Large intestine (tissue), 3 donors: ENCODE results near the gene UPB1. TPM values are rescaled to one million over a fixed set of nuclear protein-coding genes. Genes with fewer than 3 reads are reported as not detected.
"Not testable (repeated sequence)": the region's sequence is repeated elsewhere in the genome, so short reads cannot be mapped to it uniquely, and the experiment has no call there.

Experiments used
- DNase-seq, 2 donors: peaks; one replicate each; pipeline versions ENCODE4 v3.0.0 to v3.0.0-alpha.2; 2013
- H3K27ac ChIP-seq: one replicate; pipeline ENCODE4 v1.5.1; 2013; ENCODE audit warnings: low read length
- H3K27me3 ChIP-seq: 2 replicates; pipeline ENCODE4 v1.6.1; 2013; ENCODE audit warnings: low read length; ENCODE audit not compliant: control insufficient read depth, insufficient read depth
- H3K36me3 ChIP-seq: 2 replicates; pipeline ENCODE4 v1.6.1; 2013; ENCODE audit warnings: low read length; ENCODE audit not compliant: control insufficient read depth, insufficient read depth
- H3K4me1 ChIP-seq: one replicate; pipeline ENCODE4 v1.6.1; 2013; ENCODE audit warnings: low read length; ENCODE audit not compliant: control insufficient read depth, insufficient read depth
- H3K4me3 ChIP-seq: one replicate; pipeline ENCODE4 v1.5.1; 2013; ENCODE audit warnings: low read length
- H3K9me3 ChIP-seq: one replicate; pipeline ENCODE4 v1.6.1; 2013; ENCODE audit warnings: mild to moderate bottlenecking, low read depth, low read length, moderate library complexity; ENCODE audit not compliant: control insufficient read depth
- WGBS: methylation state at CpG from one replicate; pipeline ENCODE4 v1.1.5; 2013; ENCODE audit warnings: low lambda C conversion rate; ENCODE audit not compliant: insufficient coverage; 5-methylcytosine and 5-hydroxymethylcytosine counted together
- polyA plus RNA-seq: library from polyadenylated mRNA; unstranded; fragments of 120-200 nt; gene quantifications from one replicate; pipeline ENCODE4 v1.2.1, GENCODE V29; 2013

UPB1 gene
- polyA plus RNA-seq, 1 donor = 12.2 TPM

DNA sequence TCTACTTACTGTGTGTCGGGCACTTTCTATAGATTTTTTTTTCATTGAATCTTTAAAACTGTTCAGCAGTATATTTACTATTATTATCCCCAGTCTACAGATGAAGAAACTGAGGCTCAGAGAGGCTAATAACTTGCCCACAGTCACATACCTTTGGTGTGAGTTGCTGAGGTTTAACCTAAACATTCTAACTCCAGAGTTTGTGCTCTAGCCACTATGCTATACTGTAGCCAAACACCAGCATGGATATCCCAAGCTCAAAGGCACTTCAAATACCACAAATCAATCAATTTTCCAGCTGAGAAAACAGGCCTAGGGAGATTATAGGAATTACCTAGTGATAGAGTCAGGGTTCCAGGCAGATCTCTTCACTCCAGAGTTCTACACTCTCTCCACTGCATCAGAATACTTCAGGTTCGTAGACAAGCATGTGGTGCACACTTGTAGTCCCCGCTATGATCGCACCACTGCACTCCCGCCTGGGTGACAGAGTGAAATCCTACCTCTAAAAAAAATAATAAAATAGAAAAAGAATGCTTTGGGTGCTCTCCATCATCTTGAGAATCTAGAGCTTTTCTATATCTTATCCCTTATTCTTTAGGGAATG is 20.4 kb upstream of the UPB1 start:
- no CpG with 5 or more reads among the region's 5 CpGs for WGBS
- no peak for DNase-seq
- H3K36me3 ChIP-seq = no peaks in the 10 kb centered on the region
- H3K4me1 ChIP-seq = no peaks in the 10 kb centered on the region
- H3K9me3 ChIP-seq = no peaks in the 10 kb centered on the region
- no peaks in the 10 kb centered on the region for H3K27me3 ChIP-seq
- H3K4me3 ChIP-seq = no peak overlapping the region
- no peak overlapping the region for H3K27ac ChIP-seq

DNA sequence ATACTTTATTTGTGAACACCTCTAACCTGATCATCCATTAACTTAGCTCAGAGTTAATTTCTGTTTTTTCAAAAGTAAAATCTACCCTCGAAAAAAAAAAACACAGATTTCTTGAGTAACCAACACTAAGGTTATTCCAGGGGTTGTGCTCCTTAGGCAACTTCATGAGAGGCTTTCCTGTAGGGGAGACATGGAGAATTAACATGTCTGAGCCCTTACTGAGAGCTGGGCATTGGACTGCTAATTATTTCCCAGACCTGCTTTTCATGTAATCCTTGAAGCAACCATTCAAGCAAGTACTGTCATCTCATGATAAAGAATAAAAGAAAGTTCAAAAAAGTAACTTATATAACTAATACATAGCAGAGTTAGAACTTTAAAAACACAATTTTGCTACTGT is 13.5 kb upstream of the UPB1 start:
- Histone ChIP-seq H3K27ac (no peak overlapping the region), H3K9me3 (no peaks in the 10 kb centered on the region), H3K4me1 (no peaks in the 10 kb centered on the region), H3K27me3 (no peaks in the 10 kb centered on the region), H3K4me3 (no peak overlapping the region), H3K36me3 (no peaks in the 10 kb centered on the region)
- DNase-seq = no peak
- WGBS = no CpG with 5 or more reads among the region's 1 CpG

DNA sequence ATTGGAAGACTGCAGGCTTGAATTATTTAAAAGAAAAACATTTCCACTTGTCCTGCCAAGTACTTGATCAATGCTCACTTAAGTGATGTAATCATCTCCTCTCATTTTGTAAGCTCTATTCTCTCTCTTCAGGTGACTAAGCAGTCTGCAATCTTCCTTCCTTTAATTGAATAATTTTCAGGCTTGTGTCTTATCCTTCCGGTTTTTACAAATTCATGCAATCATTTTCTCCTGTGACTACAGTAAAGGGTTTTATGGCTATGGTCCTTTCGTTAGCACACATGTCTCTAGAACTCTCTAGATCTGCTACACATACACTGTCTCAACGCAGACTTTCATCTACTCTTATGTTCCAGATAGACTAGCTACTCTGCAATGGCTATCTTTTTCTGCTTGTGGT is 12.6 kb upstream of the UPB1 start:
- no peaks in the 10 kb centered on the region for H3K4me1 ChIP-seq
- no peak overlapping the region for H3K4me3 ChIP-seq
- peak in 1 of 2 donors; percentile 46 for DNase-seq
- H3K27me3 ChIP-seq = no peaks in the 10 kb centered on the region
- H3K27ac ChIP-seq = no peak overlapping the region
- H3K9me3 ChIP-seq = no peaks in the 10 kb centered on the region
- no peaks in the 10 kb centered on the region for H3K36me3 ChIP-seq
- WGBS = 61% methylated on average over 3 of the region's 3 CpGs

DNA sequence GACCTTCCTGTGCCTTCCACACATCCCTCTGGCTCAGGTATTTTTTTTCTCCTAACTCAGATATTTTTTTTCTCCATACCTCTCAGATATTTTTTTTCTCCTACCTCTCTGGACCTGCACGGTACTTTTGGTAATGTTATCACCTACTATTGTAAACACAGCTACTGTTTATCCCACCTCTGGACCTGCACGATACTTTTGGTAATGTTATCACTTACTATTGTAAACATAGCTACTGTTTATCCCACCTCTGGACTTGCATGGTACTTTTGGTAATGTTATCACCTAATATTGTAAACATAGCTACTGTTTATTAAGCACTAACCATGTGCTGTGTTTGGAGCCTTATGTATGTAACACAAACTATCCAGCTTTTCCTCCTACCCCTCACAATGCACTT is 12.1 kb upstream of the UPB1 start:
- H3K9me3 ChIP-seq = no peaks in the 10 kb centered on the region
- H3K4me1 ChIP-seq = no peaks in the 10 kb centered on the region
- H3K36me3 ChIP-seq = no peaks in the 10 kb centered on the region
- no peak overlapping the region for H3K4me3 ChIP-seq
- no peaks in the 10 kb centered on the region for H3K27me3 ChIP-seq
- DNase-seq = no peak
- WGBS = 0% methylated on average over 1 of the region's 2 CpGs
- no peak overlapping the region for H3K27ac ChIP-seq

DNA sequence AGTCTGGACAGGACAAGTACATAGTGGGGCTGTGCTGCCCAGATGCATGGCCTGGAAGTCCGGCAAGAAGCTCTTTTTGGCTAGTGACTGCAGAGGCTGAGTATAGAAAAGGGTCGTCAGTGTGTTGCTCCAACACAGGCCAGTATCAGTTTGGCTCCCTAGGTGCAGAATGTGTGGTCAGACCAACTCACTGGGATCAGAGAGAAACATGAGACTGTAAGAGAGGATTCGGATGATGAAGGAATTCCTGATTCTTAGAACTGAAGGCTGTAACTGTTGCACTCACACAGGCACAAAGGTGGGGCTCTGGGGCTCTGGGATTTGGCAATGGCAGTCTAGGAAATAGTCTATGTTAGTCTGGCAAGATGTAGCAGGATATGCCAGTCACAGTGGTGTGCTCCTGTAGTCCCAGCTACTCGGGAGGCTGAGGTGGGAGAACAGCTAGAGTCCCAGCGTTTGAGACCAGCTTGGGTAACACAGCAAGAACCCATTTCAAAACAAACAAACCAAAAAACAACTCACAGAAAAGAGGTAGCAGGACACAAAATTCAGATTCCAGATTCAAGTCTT is 11.1 kb upstream of the UPB1 start:
- Histone ChIP-seq H3K36me3 (no peaks in the 10 kb centered on the region), H3K27me3 (no peaks in the 10 kb centered on the region), H3K4me1 (no peaks in the 10 kb centered on the region), H3K9me3 (no peaks in the 10 kb centered on the region), H3K27ac (no peak overlapping the region), H3K4me3 (no peak overlapping the region)
- DNase-seq = no peak
- no CpG with 5 or more reads among the region's 5 CpGs for WGBS

DNA sequence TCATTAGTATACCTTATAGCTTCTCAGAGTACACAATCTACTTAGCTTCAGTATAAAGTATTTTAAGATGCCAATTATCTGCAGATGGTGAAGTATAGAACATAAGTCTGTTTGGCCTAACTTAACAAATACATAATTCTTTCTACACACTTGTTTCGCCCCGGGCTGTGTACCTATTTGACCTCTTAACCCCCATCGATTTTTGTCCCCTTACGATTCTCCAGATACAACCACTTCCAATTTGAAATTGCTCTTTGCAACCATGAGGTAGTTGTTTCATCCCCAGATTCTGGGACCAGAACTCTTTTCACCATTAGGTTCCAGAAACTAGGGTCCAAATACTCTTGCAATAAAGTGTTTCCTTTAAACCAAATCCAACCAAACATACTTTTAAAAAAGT is 10.0 kb upstream of the UPB1 start:
- H3K27ac ChIP-seq = no peak overlapping the region
- DNase-seq = no peak
- no peak overlapping the region for H3K4me3 ChIP-seq
- no peaks in the 10 kb centered on the region for H3K27me3 ChIP-seq
- no peaks in the 10 kb centered on the region for H3K36me3 ChIP-seq
- no peaks in the 10 kb centered on the region for H3K9me3 ChIP-seq
- no CpG with 5 or more reads among the region's 4 CpGs for WGBS
- no peaks in the 10 kb centered on the region for H3K4me1 ChIP-seq

DNA sequence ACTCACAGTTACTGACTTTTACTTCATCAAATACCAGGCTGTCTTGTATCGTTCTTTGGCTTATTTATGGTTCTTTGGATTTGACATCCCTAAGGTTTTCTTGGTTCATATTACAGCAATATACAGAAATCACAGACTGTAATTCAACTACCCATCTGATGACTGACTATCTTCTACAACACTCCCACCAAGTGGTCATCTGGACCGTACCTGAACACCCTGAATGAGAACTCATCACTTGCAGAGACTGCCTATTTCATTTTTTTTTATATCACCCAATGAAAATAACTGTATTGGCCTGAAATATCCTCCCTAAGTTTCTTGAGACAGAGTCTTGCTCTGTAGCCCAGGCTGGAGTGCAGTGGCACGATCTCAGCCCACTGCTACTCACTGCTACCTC is 9.5 kb upstream of the UPB1 start:
- H3K27ac ChIP-seq = no peak overlapping the region
- H3K9me3 ChIP-seq = no peaks in the 10 kb centered on the region
- H3K4me1 ChIP-seq = no peaks in the 10 kb centered on the region
- H3K27me3 ChIP-seq = no peaks in the 10 kb centered on the region
- DNase-seq = no peak
- WGBS = 100% methylated on average over 1 of the region's 3 CpGs
- H3K4me3 ChIP-seq = no peak overlapping the region
- no peaks in the 10 kb centered on the region for H3K36me3 ChIP-seq

DNA sequence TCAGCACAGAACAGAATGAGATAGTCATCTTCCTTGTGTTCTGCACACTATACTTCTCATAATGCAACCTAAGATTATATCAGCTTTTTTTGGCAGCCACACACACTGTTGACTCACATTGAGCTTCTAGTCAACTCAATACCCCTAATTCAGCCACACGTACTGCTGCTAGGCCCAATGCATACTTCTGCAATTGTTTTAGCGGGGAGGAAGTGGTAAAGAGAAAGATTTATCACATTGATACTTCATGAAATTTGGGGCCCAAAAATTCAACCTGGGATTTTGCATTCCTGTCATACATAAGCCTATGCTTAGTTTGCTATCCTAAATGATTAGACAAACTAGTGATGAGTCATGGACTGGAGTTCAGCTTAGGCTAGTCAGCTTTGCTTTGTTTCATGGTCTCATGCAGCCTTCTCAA is 8.6 kb upstream of the UPB1 start:
- Histone ChIP-seq H3K9me3 (no peaks in the 10 kb centered on the region), H3K36me3 (no peaks in the 10 kb centered on the region), H3K27me3 (no peaks in the 10 kb centered on the region), H3K4me3 (no peak overlapping the region), H3K27ac (no peak overlapping the region), H3K4me1 (no peaks in the 10 kb centered on the region)
- WGBS = 100% methylated on average over 1 of the region's 2 CpGs
- DNase-seq = no peak

DNA sequence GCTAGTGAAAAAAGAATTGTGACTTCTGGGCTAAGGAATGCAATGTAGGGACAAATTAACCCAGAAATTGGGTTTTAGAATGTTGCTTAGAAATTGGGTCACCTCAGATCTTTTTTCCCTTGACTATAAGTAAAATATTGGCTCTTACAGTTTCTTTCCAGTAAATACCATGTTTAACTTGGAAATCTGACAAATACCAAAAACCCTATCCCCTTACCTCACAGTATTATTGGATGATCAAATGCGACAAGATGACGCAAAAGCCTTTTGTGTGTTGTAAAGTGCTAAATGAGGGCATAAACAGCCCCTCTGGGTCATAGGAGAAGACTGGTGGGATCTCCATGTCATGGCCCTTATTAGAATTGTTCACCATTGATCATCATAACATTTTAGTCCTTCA is 6.1 kb upstream of the UPB1 start:
- peaks cover 5% of the 10 kb centered on the region for H3K4me1 ChIP-seq

DNA sequence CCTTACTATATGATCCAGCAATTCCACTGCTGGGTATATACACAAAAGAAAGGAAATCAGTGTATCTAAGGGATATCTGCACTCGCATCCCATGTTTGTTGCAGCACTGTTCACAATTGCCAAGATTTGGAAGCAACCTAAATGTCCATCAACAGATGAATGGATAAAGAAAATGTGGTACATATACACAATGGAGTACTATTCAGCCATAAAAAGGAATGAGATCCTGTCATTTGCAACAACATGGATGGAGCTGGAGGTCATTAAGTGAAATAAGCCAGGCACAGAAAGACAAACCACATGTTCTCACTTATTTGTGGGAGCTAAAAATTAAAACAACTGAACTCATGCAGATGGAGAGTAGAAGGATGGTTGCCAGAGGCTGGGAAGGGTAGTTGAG is 5.7 kb upstream of the UPB1 start:
- not testable (repeated sequence) for H3K4me1 ChIP-seq, H3K4me3 ChIP-seq, H3K27me3 ChIP-seq, H3K27ac ChIP-seq, DNase-seq, H3K9me3 ChIP-seq, H3K36me3 ChIP-seq
- WGBS = no CpG with 5 or more reads among the region's 1 CpG

More for the DNA sequence above, 6.1 kb upstream of the UPB1 start:
- DNase-seq = no peak
- Histone ChIP-seq H3K4me3 (no peak overlapping the region), H3K27me3 (peaks cover under 1% of the 10 kb centered on the region), H3K9me3 (no peaks in the 10 kb centered on the region), H3K36me3 (no peaks in the 10 kb centered on the region), H3K27ac (no peak overlapping the region)
- no CpG with 5 or more reads among the region's 2 CpGs for WGBS

DNA sequence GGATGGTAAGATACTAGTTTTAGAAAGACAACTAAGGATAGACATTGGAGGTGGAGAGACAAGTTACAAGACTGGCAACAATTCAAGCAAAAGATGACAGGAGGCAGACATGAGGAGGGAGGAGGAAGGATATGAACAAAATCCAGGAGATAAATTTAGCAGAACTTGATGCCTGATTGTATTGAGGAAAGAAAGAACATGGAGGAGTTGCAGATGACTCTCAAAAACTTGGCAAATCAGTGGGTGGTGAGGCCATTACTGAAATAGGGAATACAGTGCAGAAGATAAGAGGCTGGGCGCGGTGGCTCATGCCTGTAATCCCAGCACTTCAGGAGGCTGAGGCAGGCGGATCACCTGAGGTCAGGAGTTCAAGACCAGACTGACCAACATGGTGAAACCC is 2.7 kb upstream of the UPB1 start:
- Histone ChIP-seq H3K27me3 (peaks cover 14% of the 10 kb centered on the region), H3K36me3 (no peaks in the 10 kb centered on the region), H3K4me3 (no peak overlapping the region), H3K4me1 (peaks cover 14% of the 10 kb centered on the region), H3K27ac (no peak overlapping the region), H3K9me3 (peaks cover 9% of the 10 kb centered on the region)
- WGBS = no CpG with 5 or more reads among the region's 3 CpGs
- DNase-seq = no peak
